ENCODE results near the gene EXOC4. TPM values are rescaled to one million over a fixed set of nuclear protein-coding genes. Genes with fewer than 3 reads are reported as not detected.

Gene EXOC4
- total RNA-seq, 1 experiment from 2014 or later: 75.8 TPM

DNA sequence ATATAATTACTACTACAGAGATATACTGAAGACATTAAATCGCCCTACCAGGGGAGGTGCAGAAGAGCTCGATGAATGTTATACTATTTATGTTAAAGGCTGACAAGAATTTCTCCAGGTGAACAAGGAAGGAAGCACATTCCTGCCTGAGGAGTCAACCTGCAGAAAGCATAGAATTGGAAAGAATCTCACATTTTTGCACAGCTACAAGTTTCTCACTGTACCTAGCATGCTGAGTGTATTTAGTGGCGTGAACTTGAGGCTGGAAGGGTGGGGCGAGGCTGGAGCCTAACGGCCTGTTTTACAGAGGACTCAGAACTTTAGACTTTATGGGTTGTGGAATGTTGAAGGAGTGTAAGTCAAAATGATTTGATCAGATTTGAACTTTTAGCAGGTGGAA, 500.6 kb downstream of the EXOC4 start:
- Histone ChIP-seq H3K4ac (ENCODE audit: low read depth, low read length) (no peak overlapping the region), H3K18ac (ENCODE audit: insufficient read length, low read depth, low read length) (no peak overlapping the region), H3K4me2 (ENCODE audit: insufficient read depth, insufficient read length, low read length) (no peak overlapping the region), H2AFZ (ENCODE audit: low read length) (no peak overlapping the region), H3K4me1 (ENCODE audit: insufficient read depth, low read length) (no peaks in the 10 kb centered on the region; the same call in 1 of the 2 replicates), H2BK120ac (ENCODE audit: low read depth, low read length, poor library complexity, severe bottlenecking) (no peak overlapping the region), H3K27ac (ENCODE audit: insufficient read length, low read depth, low read length) (no peak overlapping the region), H2BK15ac (ENCODE audit: low read depth, low read length) (no peak overlapping the region), H3K23ac (ENCODE audit: insufficient read length, low read depth, low read length) (no peak overlapping the region), H3K9ac (ENCODE audit: extremely low read depth, insufficient read length, low read length) (no peak overlapping the region), H3K27me3 (ENCODE audit: insufficient read depth, low read length) (no peaks in the 10 kb centered on the region), H3K23me2 (ENCODE audit: insufficient read length, low read depth, low read length, poor library complexity, severe bottlenecking) (no peaks in the 10 kb centered on the region), H4K91ac (ENCODE audit: insufficient read length, low read depth, low read length) (no peak overlapping the region), H3K79me2 (ENCODE audit: insufficient read depth, low read length) (no peaks in the 10 kb centered on the region), H3K56ac (ENCODE audit: insufficient read length, low read depth, low read length) (no peak overlapping the region), H4K8ac (replicated peaks; ENCODE audit: insufficient read length, low read depth, low read length) (no peak overlapping the region), H4K20me1 (ENCODE audit: control insufficient read depth, insufficient read depth, insufficient read length) (no peaks in the 10 kb centered on the region), H3T11ph (ENCODE audit: low read length) (no peak overlapping the region), H4K5ac (ENCODE audit: insufficient read length, low read depth, low read length) (no peak overlapping the region), H2BK12ac (ENCODE audit: insufficient read length, low read depth, low read length) (no peak overlapping the region), H2BK5ac (ENCODE audit: insufficient read length, low read length) (no peak overlapping the region), H3K9me3 (ENCODE audit: control insufficient read depth, low read depth, low read length) (no peaks in the 10 kb centered on the region), H3K14ac (ENCODE audit: insufficient read depth, low read length) (no peak overlapping the region), H2AK5ac (ENCODE audit: insufficient read length, low read length) (no peak overlapping the region), H2BK20ac (ENCODE audit: low read depth, low read length, poor library complexity, severe bottlenecking) (no peak overlapping the region), H3K79me1 (ENCODE audit: insufficient read depth, low read depth, low read length, poor library complexity, severe bottlenecking) (no peaks in the 10 kb centered on the region)
- TF ChIP-seq, protein P1, sequence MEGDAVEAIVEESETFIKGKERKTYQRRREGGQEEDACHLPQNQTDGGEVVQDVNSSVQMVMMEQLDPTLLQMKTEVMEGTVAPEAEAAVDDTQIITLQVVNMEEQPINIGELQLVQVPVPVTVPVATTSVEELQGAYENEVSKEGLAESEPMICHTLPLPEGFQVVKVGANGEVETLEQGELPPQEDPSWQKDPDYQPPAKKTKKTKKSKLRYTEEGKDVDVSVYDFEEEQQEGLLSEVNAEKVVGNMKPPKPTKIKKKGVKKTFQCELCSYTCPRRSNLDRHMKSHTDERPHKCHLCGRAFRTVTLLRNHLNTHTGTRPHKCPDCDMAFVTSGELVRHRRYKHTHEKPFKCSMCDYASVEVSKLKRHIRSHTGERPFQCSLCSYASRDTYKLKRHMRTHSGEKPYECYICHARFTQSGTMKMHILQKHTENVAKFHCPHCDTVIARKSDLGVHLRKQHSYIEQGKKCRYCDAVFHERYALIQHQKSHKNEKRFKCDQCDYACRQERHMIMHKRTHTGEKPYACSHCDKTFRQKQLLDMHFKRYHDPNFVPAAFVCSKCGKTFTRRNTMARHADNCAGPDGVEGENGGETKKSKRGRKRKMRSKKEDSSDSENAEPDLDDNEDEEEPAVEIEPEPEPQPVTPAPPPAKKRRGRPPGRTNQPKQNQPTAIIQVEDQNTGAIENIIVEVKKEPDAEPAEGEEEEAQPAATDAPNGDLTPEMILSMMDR (conservative IDR thresholded peaks at IDR 0.05): no peak
- Mint-ChIP-seq H3K9me3 (no peaks in the 10 kb centered on the region), H3K27me3 (ENCODE audit: low read depth) (no peaks in the 10 kb centered on the region), H3K27ac (no peak overlapping the region), H3K4me1 (peaks cover 18 to 19% of the 10 kb centered on the region in 2 experiments), H3K4me3 (no peak overlapping the region), H3K36me3 (ENCODE audit: insufficient read depth in 1 of 3, low read depth in 3 of 3) (no peaks in the 10 kb centered on the region; a peak in 1 of 7 replicates)
- WGBS (ENCODE audit: extremely low coverage, insufficient read length, low lambda C conversion rate): no CpG with 5 or more reads among the region's 5 CpGs
- no peak for DNase-seq
